Inferior parietal cortex (tissue), 1 donor: Measurements from ENCODE around the gene RALB.
"Not testable (repeated sequence)": the region's sequence is repeated elsewhere in the genome, so short reads cannot be mapped to it uniquely, and the experiment has no call there.

ENCODE experiments used
- DNase-seq: peaks from one replicate; pipeline ENCODE4 v3.0.0-alpha.2; 2016; ENCODE audit errors: extremely low spot score

Gene RALB

DNA sequence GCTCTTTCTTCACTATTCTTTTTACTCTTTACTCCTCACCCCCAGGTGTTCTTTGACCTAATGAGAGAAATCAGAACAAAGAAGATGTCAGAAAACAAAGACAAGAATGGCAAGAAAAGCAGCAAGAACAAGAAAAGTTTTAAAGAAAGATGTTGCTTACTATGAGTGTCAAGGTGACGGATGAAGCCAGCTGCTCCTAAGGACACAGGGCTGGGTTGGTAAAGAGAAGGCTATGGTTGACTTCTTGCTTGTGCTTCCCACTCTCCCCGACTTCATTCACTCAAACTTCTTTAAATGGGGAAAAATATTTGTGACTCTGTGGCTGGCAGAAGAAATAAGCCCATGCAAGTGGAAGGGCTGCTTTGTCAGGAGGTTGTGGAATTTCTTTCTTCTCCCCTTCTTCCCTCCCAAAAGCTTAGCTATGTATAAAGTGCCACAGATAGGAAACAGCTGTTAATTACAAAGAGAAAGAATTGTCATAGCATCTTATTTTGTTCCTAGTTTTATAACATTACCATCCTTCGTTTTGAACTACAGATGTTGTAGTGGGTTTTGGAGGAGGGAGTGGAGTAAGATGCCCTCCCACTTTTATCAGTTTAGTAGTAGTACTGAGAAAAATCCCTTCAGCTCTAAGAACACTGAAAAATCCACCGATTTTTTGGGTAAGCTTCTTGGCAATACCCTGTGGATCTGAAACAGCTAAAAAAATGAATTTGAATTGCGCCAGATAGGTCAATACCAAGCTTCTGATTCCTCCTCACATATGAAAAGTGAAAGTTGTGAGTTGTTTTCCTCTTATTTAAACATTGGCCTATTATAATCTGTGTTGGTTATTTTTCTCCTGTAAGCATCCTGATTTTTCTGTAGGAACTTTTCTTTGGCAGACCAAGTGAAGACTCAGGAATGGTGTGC, 40.7 kb downstream of the RALB start:
- no peak for DNase-seq

DNA sequence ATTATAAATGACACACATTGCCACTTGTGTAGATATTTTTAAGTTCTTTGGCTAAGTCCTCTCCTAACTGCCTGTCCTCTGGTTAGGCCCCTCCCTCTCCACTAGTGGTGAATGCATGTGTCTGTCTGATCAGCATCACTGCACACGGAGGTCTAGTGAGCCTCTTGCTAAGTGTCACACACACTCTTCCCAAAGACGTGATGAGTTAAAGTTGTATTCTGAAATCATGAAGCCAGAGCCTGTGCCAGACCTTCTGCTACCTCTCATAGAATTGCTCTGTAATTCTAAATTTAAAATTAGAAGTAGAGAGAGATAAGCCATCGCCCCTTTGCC, 41.3 kb downstream of the RALB start:
- DNase-seq, result no peak

DNA sequence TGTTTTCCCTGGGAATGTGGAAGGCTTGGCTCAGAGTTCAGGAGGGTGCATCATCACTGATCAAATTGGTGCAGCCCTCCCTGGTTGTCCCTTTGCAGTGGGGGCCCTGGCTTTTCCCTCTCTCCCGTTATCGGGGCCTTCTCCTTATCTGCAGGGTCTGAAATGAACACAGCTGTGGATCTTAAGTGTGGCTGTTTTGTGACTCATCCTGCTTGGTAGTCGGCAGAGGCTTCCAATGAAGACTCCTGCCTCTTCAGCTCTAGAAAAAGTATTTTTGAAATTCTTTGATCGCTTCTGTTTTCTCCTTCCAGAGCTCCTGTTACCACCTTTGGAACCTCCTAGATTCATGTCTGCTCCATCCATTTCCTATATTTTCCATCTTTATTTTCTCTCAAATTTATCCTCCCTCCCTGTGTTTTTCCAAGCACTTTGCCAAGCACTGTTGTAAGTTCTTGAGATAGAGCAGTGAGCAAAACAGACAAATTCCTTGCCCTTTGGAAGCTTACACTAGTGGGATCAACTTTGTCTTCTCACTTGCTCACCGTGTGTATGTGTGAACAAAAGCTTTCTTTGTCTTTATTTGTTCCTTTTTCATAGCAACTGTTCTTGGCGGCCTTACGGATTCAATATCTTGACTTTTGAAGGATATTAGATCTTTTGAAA, 45.7 kb downstream of the RALB start:
- DNase-seq, result no peak

DNA sequence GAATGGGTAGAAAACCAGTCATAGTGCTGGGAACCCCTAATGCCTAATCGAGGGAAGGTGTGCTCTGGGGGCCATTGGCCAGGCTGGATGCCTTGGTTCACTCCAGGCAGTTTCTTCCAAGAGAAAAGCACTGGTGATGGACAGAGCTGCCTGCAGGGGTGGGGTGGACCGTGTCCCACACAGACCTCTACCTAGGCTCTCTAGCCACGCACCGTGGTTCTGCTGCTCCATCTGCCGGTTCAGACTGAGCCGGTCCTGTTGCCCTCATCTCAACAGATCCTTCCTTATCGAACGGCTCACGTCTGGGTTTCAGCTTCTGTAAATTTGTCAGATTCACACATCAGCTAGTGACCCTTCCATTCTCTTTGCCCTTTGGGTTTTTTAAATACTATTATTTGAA, 46.4 kb downstream of the RALB start:
- DNase-seq, result no peak

DNA sequence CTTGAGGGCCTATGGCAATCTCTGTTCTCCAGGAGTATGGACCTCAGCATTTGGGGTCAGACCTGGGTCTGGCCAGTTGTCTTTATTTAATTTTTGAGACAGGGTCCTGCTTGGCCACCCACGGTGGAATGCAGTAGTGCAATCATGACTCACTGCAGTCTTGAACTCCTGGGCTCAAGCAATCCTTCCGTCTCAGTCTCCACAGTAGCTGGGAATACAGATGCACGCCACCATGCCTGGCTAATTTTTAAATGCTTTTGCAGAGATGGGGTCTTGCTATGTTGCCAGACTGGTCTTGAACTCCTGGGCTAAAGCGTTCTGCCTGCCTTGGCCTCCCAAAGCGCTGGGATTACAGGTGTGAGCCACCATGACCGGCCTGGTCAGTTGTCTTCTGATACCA, 46.9 kb downstream of the RALB start:
- no peak for DNase-seq

DNA sequence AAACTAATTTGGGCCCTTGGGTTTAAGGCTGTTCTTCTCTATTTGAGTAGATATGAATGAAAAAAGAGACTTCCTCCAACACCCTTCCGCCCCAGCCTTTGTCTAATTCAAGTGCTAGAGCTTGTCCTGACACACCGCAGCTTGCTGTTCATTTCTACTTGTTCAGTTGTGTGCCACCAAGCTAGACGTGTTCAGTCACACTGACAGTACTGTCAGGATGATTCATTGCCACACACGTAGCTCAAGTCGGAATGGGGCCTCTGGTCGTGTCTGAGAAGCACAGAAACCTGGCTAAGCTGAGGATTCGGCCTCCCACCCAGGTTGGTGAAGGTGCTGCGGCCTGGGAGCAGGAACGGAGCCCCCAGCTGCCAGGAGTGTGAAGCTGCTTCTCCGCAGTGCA, 47.7 kb downstream of the RALB start:
- no peak for DNase-seq

DNA sequence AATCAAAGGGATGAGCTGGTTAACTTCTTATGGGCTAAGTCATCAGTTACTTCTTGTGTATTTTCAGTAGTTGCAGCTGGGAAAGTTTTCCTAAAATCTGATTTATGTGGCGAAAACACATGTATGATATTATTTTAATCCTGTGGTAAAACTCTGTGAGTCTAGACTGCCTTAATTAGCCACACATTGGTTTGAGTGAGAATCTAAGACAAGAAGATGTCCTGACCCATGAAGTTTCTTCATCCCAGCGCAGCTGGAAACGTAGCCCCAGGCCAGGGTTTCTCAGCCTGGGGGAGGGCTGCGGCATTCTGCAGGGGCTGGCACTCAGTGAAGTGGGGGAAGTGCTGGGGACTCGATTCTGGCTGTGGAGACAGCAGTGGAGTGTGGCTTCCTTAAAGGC, 48.6 kb downstream of the RALB start:
- no peak for DNase-seq

DNA sequence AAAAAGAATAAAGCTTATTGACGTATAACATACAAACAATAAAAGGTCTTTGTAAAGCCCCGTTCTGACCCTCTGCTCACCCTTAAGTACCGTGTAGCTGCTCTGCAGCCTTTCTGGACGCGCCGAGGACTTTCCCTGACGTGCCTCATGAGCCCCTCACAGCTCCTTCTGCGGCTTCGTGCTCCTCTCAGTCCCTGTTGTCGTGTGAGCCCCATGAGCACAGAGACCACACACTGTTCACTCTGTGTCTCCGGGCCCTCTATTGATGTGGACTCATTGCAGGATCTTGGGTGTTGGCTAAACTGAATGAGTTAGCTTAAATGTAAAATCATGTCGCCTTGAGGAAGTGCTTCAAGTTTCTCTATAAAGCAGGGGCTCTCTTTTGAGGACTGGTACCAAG, 49.6 kb downstream of the RALB start:
- no peak for DNase-seq

DNA sequence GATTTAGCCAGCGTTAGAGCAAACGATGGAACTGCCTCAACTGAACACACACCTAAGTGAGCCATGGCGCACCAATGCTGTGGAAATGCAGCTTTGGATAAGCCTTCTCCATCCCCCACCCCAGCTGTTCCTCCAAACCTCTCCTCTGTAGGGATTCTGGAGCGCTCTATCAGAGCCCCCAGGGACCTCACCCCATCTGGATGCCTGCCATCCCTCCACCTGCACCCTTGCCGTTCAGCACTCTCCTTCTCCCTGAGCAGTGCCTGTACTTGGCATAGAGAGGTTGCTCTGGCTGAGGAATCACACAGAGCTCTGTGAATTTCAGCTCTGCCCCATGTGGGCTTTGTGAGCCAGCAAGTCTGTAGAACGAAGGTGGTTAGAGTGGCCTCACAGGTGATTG, 50.5 kb downstream of the RALB start:
- no peak for DNase-seq

DNA sequence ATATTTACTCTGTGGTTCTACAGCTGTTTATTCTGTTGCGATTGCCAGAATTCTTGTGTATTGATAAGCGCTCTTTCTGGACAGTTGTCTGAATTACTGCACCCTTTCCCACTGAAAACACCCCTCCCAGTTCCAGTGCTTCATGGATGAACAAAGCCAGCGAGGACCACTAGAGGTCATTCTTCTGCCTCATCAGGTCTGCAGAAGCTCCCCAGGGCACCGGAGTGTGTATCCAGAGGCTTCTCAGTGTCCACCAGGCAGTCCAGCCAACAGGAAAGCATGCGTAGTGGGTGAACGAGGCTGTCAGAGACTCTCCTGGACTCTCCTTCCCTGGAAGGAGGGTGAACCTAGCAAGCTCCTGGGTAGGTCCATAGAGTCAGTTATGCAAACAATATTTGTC, 52.6 kb downstream of the RALB start:
- DNase-seq, result no peak

DNA sequence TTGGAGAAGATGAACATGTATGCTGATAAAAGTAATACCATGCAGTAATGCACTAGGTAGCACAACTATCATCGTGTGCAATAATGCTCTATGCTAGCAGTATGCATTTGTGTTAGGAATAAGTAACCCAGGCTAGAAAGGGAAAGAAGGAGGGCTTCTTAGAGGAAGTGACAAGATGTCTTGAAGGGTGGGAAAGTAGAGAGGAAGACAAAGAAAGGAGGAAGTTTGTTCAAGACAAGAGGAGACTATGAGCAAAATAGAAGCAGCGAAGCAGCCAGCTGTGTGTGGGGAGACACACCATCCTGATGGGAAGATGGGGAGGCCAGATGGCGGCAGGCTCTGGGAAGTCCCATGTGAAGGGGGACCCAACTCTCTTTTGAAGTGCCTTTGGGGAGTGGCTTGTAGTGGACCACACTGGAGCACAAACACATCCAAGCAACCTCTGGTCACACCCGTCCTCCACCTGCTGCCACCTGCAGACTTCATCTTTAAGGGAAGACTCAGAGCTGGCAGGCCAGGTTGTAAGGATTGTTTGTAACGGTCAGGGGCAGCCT, 53.4 kb downstream of the RALB start:
- DNase-seq, result no peak

DNA sequence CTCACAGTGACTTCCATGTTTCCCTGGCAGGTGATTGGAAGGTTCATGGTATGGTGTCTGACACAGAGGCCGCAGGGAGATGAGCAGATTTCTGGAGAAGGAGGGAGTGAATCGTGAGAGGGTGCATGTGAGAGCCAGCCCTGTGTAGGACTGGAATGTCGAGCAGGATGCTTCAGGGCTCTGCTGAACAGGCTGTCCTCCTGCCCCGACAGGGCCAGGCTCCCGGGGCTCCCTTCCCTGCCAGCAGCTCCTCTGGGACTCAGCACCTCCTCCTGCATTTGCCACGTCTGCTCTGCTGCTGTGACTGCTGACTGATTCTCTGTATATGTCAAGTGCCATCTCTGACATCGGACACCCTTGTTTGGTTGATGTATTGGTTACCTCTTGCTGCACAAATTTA, 54.8 kb downstream of the RALB start:
- no peak for DNase-seq

DNA sequence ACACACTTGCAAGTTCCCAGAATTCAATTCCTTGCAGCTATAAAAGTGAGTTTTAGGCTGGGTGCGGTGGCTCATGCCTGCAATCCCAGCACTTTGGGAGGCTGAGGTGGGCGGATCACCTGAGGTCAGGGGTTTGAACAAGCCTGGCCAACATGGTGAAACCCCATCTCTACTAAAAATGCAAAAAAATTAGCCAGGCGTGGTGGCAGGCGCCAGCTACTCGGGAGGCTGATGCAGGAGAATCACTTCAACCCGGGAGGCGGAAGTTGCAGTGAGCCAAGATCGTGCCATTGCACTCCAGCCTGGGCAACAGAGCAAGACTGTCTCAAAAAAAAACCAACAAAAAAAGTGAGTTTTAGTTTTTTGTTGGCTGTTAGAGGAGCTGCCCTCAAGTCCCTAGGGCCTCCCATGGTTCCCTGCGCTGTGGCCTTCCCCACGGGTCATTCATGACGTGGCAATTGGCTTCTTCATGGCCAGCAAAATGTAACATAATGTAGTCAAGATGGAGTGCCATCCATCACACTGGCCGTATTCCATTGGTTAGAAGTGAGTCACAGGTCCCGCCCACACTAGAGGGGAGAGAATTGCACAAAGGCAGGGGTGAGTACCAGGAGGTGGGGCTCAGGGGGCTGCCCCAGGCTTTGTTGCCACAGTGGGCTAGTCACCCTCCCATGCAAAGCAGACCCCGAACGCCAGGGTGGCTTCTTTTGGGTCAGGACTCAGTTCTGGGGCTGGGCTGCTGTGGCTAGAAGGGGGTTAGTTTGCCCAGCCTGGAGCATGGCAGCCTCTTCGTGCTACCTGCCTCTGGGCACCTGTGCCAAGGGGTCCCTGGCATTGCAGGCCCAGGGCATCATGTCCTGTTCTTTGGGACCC, 55.6 kb downstream of the RALB start:
- no peak for DNase-seq

DNA sequence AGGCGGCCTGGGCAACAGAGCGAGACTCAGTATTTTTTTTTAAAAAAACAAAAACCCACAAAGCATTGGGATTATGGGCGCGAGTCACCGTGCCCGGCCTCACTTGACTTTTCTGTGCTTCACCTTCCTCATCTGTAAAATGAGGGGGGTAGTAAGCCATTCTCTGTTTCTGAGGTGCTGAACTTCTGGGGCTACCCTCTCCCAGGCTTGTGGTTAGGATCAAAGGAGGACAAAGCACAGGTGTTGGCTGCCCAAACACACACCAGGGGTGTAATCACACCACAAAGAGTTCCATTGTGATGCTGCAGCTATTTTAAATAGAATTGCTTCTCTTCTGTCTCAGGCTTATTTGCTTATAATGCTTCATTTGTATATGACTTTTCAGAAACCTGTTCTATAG, 57.5 kb downstream of the RALB start:
- DNase-seq, result no peak

DNA sequence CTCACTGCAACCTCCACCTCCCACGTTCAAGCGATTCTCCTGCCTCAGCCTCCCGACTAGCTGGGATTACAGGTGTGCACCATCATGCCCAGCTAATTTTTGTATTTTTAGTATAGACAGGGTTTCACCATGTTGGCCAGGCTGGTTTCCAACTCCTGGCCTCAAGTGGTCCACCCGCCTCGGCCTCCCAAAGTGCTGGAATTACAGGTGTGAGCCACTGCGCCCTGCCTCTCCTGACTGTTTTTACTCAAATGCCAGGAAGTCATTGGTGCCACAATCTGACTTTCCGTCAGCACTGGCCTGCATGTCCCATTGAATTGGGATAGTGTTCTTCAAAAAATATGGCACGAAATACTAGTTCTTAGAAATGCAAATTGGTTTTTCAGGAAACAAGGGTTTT, 58.2 kb downstream of the RALB start:
- DNase-seq, result not testable (repeated sequence)

DNA sequence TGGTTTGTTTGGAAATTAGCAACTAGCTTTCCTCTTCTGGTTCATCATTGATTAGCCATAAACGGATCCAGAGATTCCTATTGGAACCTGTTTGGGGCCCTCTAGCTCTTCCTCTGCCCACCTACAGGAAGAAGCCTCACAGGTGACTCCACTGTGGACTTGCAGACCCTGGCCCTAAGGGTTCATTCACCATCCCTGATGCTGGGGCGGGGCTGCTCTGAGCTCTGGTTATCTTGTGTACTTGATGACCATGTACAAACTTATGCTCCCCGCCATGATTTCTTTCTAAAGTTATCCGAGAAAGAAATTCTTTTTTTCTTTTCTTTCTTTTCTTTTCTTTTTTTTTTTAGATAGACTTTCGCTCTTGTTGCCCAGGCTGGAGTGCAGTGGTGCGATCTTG, 59.4 kb downstream of the RALB start:
- DNase-seq, result no peak

DNA sequence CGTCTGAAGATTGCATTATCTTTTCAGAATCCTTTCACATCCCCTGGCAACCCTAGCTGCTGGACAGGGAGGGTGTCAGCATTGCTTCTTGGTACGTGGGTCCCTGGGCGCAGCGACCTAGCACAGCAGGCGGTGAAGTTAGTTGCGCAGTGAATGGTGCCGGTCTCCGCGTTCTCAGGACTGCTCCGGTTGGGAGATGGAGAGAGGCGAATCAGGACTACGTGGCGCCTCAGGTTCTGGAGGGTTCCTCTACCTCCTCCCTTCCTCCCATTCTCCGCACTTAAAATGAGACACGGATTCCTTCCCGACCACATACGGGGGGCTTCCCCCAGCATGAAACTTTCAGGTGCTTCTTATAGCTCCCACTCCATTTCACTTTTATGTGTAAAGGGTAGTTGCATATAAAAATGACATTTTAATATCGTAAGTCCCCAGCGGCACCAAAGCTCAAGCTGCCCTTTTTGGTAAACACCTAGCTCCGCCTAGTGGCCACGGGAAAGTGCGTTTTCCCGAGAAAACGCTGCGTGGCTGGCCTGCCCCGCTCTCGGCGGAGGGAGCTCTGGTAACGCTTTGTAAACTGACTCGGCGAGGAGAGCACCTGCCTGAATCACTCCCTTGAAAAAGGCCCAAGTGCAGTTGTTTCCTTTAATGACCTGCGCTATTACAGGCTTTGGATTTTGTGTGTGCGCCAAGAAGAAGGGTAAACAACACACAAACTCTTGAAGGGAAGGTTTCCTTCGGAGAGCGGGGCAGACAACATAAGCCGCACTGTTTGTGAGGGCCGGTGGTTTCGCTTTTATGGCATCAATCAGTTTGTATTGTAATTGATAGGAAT, 60.4 kb downstream of the RALB start:
- peak; percentile 91 for DNase-seq

DNA sequence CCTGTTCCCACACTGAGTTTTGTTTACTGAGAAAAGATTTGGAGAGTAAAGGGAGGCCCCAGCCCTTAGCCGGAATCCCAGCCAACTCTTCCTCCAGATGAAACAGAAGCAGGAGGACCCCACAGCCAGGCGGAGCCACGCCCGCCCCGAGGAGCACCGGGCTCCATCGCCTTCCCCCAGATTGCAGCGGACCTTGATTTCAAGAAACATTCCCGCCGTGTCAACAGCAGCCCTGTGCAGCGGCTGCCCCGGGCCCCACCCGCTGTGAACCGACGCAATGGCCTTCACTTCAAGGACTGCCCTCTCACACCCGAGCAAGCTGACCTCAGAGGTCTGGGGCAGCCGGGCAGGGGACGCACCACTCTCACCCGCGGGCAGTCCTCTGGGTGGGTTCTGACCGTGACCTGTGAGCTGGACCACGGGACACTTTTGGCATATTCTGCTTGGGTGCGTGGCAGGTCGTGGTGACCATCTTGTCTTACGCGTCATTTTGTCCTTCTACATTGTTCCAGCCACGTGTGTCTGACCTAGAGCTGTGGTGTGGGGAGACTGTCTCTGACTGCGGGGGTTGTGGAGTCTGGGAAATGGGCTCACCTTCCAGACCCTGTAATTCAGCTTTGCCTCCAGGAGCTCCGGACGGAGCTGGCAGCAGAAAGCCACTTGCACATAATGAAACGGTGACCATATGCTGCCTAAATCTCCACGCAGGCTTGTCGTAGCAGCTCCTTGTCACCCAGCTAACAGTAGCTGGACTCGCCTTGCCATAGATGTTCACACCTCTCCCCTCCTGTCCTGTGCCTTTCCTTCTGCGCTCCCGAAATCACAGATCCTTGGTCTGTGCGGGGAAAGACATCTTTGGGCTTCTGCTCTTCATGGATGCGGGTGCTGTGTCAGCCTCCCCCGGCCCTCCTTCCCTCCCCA, 61.3 kb downstream of the RALB start:
- DNase-seq, result no peak

DNA sequence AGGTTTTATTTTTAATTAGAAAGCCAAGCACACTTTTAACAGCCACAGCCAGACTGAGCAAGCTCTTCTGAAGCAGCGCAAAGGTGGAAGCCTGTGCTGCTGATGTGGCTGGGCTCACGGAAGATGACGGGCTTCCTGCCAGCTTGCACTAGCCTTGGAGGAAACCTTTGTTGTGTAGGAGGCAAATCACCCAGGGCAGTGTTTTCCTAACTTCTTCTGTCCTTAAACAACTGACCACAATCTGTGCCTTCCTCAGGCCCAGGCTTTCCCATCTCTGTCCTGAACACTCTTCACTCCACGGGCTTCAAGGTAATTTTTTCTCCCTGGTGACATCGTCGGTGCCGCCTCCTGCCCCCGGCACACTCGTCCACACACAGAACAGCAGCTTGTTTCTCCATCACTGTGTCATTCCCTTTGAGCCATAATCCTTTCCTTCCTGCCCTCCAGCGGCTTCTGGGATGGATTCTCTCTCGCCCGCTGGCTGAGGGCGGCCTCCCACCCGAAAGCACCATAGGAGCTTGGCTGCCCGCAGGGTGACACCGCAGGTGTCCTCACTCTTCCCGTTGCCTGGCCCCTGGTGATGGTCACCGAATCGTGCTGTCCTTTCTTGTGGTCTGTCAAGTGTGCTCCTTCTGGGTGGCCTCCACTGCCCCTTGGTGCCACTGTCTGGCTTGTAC, 62.2 kb downstream of the RALB start:
- no peak for DNase-seq
